HepG2 (cell line): ENCODE data around the gene CRHR1. TPM values are rescaled to one million over a fixed set of nuclear protein-coding genes. Genes with fewer than 3 reads are reported as not detected.

ENCODE experiments used
- KDM2A ChIP-seq: sonication (generic); formaldehyde crosslinking; IDR thresholded peaks from 2 replicates; pipeline ENCODE4 v1.4.0; 2020; ENCODE audit warnings: low read depth, missing genetic modification reagents, borderline replicate concordance
- RELA ChIP-seq: sonication (generic); formaldehyde crosslinking; IDR thresholded peaks from 2 replicates; pipeline ENCODE4 v1.4.0; 2020; ENCODE audit warnings: missing genetic modification reagents
- SETDB1 ChIP-seq: sonication (generic); formaldehyde crosslinking; IDR thresholded peaks from 2 replicates; pipeline ENCODE4 v1.5.1; 2020; ENCODE audit warnings: missing genetic modification reagents, mild to moderate bottlenecking, borderline replicate concordance
- THYN1 ChIP-seq: sonication (generic); formaldehyde crosslinking; IDR thresholded peaks from 2 replicates; pipeline ENCODE4 v1.8.1; 2023; ENCODE audit warnings: low read depth, mild to moderate bottlenecking, moderate library complexity, missing genetic modification reagents, borderline replicate concordance
- ZNF333 ChIP-seq: sonication (generic); formaldehyde crosslinking; IDR thresholded peaks from 2 replicates; pipeline ENCODE4 v1.4.0; 2020; ENCODE audit warnings: mild to moderate bottlenecking, missing genetic modification reagents, borderline replicate concordance
- ZNF383 ChIP-seq: sonication (generic); formaldehyde crosslinking; IDR thresholded peaks from 2 replicates; pipeline ENCODE4 v1.4.0; 2020; ENCODE audit warnings: missing genetic modification reagents, mild to moderate bottlenecking, borderline replicate concordance
- ZNF430 ChIP-seq: sonication (generic); formaldehyde crosslinking; IDR thresholded peaks from 2 replicates; pipeline ENCODE4 v1.9.0; 2021; ENCODE audit warnings: mild to moderate bottlenecking, missing genetic modification reagents
- ZNF550 ChIP-seq: sonication (generic); formaldehyde crosslinking; IDR thresholded peaks from 2 replicates; pipeline ENCODE4 v1.4.0; 2020; ENCODE audit warnings: mild to moderate bottlenecking, missing genetic modification reagents, borderline replicate concordance
- polyA plus RNA-seq, 8 experiments: library from polyadenylated mRNA; depleted of rRNA in 3 of 8; stranded (reverse) in 7 of 8; unstranded in 1 of 8; fragments of >200 nt; fragmentation: Illumina TruSeq in 4 of 8; extraction: Trizol in 4 of 8; gene quantifications; 2 replicates each; pipeline versions ENCODE4 v1.2.1 to v1.2.3, GENCODE V29; 2011 to 2016; ENCODE audit warnings: low read depth in 4 of 8, missing spikeins in 1 of 8, mixed read lengths in 1 of 8; ENCODE audit not compliant: insufficient read depth in 1 of 8
- total RNA-seq, 5 experiments: library from RNA; depleted of rRNA; stranded (reverse); fragments of >200 nt; fragmentation: Illumina TruSeq; extraction: Trizol; gene quantifications; 2 replicates each; pipeline ENCODE4 v1.2.3, GENCODE V29; 2016; ENCODE audit warnings: low read depth in 1 of 5
- TF ChIP-seq, protein P1 (sequence below): sonication (generic); formaldehyde crosslinking; IDR thresholded peaks from 2 replicates; pipeline ENCODE4 v1.5.0; 2020; ENCODE audit warnings: mild to moderate bottlenecking, missing genetic modification reagents, borderline replicate concordance
- TF ChIP-seq, protein P2 (sequence below): sonication (generic); formaldehyde crosslinking; IDR thresholded peaks from 2 replicates; pipeline ENCODE4 v1.4.0; 2020; ENCODE audit warnings: missing genetic modification reagents
- TF ChIP-seq, protein P3 (sequence below): sonication (generic); formaldehyde crosslinking; IDR thresholded peaks from 2 replicates; pipeline ENCODE4 v1.8.1; 2023; ENCODE audit warnings: missing genetic modification reagents, mild to moderate bottlenecking, borderline replicate concordance
- TF ChIP-seq, protein P4 (sequence below): sonication (generic); formaldehyde crosslinking; IDR thresholded peaks from 2 replicates; pipeline ENCODE4 v1.5.0; 2020; ENCODE audit warnings: mild to moderate bottlenecking, missing genetic modification reagents
- TF ChIP-seq, protein P5 (sequence below): sonication (generic); formaldehyde crosslinking; IDR thresholded peaks from 2 replicates; pipeline ENCODE4 v1.8.1; 2022; ENCODE audit warnings: mild to moderate bottlenecking, missing genetic modification reagents

The CRHR1 gene
- total and polyA plus RNA-seq, 2 of the 13 experiments (the other 11 are each of a cell fraction or from before 2014, with no cell fraction given) = not detected

DNA sequence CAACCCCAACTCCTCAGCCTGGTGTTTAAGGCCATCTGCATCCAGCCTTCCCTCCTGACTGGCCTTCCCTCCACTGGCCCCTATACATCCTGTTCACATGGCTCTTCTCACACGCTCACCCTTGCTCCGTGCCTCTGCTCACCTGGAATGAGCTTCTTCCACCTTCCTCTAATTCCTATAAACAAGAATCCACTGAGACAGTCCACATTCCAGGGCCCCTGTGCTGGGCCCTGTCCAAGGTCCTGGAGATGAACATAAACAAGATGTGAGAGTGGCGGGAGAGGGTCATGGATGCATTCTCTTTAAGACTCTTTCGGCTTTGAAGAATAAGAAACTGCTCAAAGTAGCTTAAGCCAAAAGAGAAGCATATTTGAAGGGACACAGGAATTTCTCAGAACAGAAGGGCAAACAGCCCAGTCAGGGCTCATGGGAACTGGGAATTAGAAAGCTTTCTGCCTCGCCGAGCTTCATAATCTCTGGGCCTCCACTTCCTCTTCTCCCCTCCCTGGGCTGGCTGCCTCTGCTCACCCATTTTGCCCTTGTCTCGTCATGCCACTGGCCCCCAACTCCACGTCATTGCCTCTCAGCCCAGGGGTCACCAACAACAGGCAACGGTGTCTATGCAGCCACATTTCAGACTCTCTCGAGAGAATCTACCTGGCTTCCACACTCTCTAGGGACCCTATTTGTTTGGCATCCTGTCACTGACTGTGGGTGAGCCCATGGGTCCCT, 74.0 kb downstream of the CRHR1 start (continued):
- TF ChIP-seq, protein P1, sequence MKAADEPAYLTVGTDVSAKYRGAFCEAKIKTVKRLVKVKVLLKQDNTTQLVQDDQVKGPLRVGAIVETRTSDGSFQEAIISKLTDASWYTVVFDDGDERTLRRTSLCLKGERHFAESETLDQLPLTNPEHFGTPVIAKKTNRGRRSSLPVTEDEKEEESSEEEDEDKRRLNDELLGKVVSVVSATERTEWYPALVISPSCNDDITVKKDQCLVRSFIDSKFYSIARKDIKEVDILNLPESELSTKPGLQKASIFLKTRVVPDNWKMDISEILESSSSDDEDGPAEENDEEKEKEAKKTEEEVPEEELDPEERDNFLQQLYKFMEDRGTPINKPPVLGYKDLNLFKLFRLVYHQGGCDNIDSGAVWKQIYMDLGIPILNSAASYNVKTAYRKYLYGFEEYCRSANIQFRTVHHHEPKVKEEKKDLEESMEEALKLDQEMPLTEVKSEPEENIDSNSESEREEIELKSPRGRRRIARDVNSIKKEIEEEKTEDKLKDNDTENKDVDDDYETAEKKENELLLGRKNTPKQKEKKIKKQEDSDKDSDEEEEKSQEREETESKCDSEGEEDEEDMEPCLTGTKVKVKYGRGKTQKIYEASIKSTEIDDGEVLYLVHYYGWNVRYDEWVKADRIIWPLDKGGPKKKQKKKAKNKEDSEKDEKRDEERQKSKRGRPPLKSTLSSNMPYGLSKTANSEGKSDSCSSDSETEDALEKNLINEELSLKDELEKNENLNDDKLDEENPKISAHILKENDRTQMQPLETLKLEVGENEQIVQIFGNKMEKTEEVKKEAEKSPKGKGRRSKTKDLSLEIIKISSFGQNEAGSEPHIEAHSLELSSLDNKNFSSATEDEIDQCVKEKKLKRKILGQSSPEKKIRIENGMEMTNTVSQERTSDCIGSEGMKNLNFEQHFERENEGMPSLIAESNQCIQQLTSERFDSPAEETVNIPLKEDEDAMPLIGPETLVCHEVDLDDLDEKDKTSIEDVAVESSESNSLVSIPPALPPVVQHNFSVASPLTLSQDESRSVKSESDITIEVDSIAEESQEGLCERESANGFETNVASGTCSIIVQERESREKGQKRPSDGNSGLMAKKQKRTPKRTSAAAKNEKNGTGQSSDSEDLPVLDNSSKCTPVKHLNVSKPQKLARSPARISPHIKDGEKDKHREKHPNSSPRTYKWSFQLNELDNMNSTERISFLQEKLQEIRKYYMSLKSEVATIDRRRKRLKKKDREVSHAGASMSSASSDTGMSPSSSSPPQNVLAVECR (CRISPR knock-in tag) = no peak; the same call in 1 of the 2 replicates
- no peak for TF ChIP-seq ZNF550 (CRISPR knock-in tag)
- TF ChIP-seq ZNF383 = no peak
- peak; percentile 67; the same call in 1 of the 2 replicates for TF ChIP-seq KDM2A (CRISPR knock-in tag)
- peak; percentile 74; the same call in 1 of the 2 replicates for TF ChIP-seq ZNF430
- no peak for TF ChIP-seq SETDB1 (CRISPR knock-in tag)
- TF ChIP-seq THYN1 = no peak
- no peak for TF ChIP-seq ZNF333 (CRISPR knock-in tag)
- TF ChIP-seq, protein P2, sequence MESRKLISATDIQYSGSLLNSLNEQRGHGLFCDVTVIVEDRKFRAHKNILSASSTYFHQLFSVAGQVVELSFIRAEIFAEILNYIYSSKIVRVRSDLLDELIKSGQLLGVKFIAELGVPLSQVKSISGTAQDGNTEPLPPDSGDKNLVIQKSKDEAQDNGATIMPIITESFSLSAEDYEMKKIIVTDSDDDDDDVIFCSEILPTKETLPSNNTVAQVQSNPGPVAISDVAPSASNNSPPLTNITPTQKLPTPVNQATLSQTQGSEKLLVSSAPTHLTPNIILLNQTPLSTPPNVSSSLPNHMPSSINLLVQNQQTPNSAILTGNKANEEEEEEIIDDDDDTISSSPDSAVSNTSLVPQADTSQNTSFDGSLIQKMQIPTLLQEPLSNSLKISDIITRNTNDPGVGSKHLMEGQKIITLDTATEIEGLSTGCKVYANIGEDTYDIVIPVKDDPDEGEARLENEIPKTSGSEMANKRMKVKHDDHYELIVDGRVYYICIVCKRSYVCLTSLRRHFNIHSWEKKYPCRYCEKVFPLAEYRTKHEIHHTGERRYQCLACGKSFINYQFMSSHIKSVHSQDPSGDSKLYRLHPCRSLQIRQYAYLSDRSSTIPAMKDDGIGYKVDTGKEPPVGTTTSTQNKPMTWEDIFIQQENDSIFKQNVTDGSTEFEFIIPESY (CRISPR knock-in tag) = no peak
- TF ChIP-seq, protein P3, sequence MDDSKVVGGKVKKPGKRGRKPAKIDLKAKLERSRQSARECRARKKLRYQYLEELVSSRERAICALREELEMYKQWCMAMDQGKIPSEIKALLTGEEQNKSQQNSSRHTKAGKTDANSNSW = no peak
- TF ChIP-seq, protein P4, sequence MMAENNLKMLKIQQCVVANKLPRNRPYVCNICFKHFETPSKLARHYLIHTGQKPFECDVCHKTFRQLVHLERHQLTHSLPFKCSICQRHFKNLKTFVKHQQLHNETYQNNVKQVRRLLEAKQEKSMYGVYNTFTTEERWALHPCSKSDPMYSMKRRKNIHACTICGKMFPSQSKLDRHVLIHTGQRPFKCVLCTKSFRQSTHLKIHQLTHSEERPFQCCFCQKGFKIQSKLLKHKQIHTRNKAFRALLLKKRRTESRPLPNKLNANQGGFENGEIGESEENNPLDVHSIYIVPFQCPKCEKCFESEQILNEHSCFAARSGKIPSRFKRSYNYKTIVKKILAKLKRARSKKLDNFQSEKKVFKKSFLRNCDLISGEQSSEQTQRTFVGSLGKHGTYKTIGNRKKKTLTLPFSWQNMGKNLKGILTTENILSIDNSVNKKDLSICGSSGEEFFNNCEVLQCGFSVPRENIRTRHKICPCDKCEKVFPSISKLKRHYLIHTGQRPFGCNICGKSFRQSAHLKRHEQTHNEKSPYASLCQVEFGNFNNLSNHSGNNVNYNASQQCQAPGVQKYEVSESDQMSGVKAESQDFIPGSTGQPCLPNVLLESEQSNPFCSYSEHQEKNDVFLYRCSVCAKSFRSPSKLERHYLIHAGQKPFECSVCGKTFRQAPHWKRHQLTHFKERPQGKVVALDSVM (CRISPR knock-in tag) = 0 out of 2 replicates have a peak, but pooled peaks have one; percentile 17
- no peak for TF ChIP-seq RELA (CRISPR knock-in tag)
- TF ChIP-seq, protein P5, sequence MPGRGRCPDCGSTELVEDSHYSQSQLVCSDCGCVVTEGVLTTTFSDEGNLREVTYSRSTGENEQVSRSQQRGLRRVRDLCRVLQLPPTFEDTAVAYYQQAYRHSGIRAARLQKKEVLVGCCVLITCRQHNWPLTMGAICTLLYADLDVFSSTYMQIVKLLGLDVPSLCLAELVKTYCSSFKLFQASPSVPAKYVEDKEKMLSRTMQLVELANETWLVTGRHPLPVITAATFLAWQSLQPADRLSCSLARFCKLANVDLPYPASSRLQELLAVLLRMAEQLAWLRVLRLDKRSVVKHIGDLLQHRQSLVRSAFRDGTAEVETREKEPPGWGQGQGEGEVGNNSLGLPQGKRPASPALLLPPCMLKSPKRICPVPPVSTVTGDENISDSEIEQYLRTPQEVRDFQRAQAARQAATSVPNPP (CRISPR knock-in tag) = no peak
